KMS-11 (cell line): ENCODE results near the gene TEX9.

Experiments
- H2AFZ ChIP-seq: fragments of 200-600 bp; sonication (generic); 2 replicates; pipeline ENCODE4 v1.6.1; 2016; ENCODE audit warnings: antibody characterized with exemption, mixed run types, low read depth
- H3K27ac ChIP-seq: fragments of 200-600 bp; sonication (generic); 2 replicates; pipeline ENCODE4 v1.6.1; 2016; ENCODE audit warnings: mild to moderate bottlenecking, mixed run types
- H3K27me3 ChIP-seq: fragments of 200-600 bp; sonication (generic); 2 replicates; pipeline ENCODE4 v1.6.1; 2017; ENCODE audit warnings: mild to moderate bottlenecking, low read depth, mixed run types, moderate library complexity; ENCODE audit not compliant: insufficient read depth
- H3K36me3 ChIP-seq: fragments of 200-600 bp; sonication (generic); 2 replicates; pipeline ENCODE4 v1.6.1; 2017; ENCODE audit warnings: mild to moderate bottlenecking, mixed run types; ENCODE audit not compliant: insufficient read depth
- H3K4me1 ChIP-seq: fragments of 200-600 bp; sonication (generic); 2 replicates; pipeline ENCODE4 v1.6.1; 2016; ENCODE audit warnings: mild to moderate bottlenecking, low read depth, mixed run types; ENCODE audit not compliant: poor library complexity, severe bottlenecking
- H3K4me2 ChIP-seq: fragments of 200-600 bp; sonication (generic); 2 replicates; pipeline ENCODE4 v1.7.0; 2016; ENCODE audit warnings: mild to moderate bottlenecking, mixed run types
- H3K4me3 ChIP-seq: fragments of 200-600 bp; sonication (generic); IDR thresholded peaks from 2 replicates; pipeline ENCODE4 v1.6.1; 2017; ENCODE audit warnings: low read depth, low read length, mixed read lengths; ENCODE audit not compliant: insufficient read depth
- H3K79me2 ChIP-seq: fragments of 200-600 bp; sonication (generic); 2 replicates; pipeline ENCODE4 v1.6.1; 2016; ENCODE audit warnings: low read depth, mixed run types; ENCODE audit not compliant: insufficient read depth
- H3K9ac ChIP-seq: fragments of 200-600 bp; sonication (generic); 2 replicates; pipeline ENCODE4 v1.6.1; 2016; ENCODE audit warnings: mild to moderate bottlenecking, mixed run types
- H4K20me1 ChIP-seq: fragments of 200-600 bp; sonication (generic); 2 replicates; pipeline ENCODE4 v1.6.1; 2016; ENCODE audit warnings: mild to moderate bottlenecking, mixed run types; ENCODE audit not compliant: insufficient read depth
- TF ChIP-seq, protein P1 (sequence below): fragments of 200-600 bp; sonication (generic); conservative IDR thresholded peaks from 2 replicates; pipeline ENCODE4 v1.6.1; 2017; ENCODE audit warnings: low read depth, mild to moderate bottlenecking, antibody characterized with exemption, low read length, moderate library complexity, mixed read lengths

TEX9 gene

DNA sequence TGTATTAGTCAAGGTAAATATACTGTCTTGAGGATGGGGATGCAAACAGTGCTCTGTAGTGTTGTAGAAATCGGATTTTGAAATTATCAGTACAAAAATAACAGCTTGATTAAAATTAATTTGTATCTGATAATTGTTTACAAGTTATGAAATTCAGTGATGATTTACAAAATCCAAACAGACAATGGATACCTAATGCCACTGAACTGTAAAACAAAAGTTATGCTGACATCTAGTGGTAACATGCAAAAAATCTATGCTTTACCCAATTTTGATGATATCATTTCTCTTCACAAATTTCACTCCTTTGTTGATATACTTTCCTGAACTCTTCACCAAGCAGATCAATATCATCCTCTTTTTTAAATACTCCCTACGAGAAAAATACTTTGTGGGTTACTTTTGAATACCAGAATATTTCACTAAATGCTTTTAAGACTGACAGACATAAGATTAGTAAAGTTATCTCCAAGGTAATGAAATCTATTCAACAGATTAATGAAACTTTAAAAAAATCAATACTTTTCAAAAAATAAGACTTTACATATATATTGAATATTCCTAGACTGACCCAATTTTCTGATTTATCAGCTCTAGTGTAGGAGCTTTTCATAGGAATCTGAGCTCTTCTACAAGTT, 63.7 kb downstream of the TEX9 start:
- no peaks in the 10 kb centered on the region for H4K20me1 ChIP-seq
- H2AFZ ChIP-seq = no peak overlapping the region
- H3K27ac ChIP-seq = no peak overlapping the region
- no peaks in the 10 kb centered on the region for H3K27me3 ChIP-seq
- H3K9ac ChIP-seq = no peak overlapping the region
- H3K4me1 ChIP-seq = no peaks in the 10 kb centered on the region
- H3K4me3 ChIP-seq = no peak overlapping the region
- H3K36me3 ChIP-seq = no peaks in the 10 kb centered on the region
- no peak overlapping the region for H3K4me2 ChIP-seq
- H3K79me2 ChIP-seq = no peaks in the 10 kb centered on the region
- TF ChIP-seq, protein P1, sequence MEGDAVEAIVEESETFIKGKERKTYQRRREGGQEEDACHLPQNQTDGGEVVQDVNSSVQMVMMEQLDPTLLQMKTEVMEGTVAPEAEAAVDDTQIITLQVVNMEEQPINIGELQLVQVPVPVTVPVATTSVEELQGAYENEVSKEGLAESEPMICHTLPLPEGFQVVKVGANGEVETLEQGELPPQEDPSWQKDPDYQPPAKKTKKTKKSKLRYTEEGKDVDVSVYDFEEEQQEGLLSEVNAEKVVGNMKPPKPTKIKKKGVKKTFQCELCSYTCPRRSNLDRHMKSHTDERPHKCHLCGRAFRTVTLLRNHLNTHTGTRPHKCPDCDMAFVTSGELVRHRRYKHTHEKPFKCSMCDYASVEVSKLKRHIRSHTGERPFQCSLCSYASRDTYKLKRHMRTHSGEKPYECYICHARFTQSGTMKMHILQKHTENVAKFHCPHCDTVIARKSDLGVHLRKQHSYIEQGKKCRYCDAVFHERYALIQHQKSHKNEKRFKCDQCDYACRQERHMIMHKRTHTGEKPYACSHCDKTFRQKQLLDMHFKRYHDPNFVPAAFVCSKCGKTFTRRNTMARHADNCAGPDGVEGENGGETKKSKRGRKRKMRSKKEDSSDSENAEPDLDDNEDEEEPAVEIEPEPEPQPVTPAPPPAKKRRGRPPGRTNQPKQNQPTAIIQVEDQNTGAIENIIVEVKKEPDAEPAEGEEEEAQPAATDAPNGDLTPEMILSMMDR = peak; percentile 68

DNA sequence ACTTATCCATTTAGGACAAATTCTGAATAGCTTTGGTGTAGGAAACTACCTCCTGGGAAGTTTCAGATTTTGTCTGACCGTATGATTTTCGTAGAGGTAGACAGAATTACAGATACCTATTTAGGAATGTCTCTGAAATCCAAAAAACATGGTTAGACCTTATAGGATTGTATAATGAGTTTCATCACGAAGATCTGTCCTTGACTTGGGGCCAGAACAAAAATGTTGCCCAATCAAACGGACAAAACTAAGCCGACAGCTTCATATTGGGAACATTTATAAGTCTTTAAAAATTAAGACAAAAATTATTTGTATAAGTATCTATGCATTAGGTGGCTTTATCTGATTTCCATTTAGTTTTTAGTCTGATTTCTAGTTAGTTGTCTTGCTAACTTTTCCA, 67.1 kb downstream of the TEX9 start:
- H3K27ac ChIP-seq = no peak overlapping the region
- no peaks in the 10 kb centered on the region for H3K36me3 ChIP-seq
- TF ChIP-seq, protein P1 = no peak
- H3K27me3 ChIP-seq = no peaks in the 10 kb centered on the region
- no peaks in the 10 kb centered on the region for H4K20me1 ChIP-seq
- H3K79me2 ChIP-seq = no peaks in the 10 kb centered on the region
- H3K9ac ChIP-seq = no peak overlapping the region
- no peak overlapping the region for H2AFZ ChIP-seq
- H3K4me3 ChIP-seq = no peak overlapping the region
- no peaks in the 10 kb centered on the region for H3K4me1 ChIP-seq
- H3K4me2 ChIP-seq = no peak overlapping the region

DNA sequence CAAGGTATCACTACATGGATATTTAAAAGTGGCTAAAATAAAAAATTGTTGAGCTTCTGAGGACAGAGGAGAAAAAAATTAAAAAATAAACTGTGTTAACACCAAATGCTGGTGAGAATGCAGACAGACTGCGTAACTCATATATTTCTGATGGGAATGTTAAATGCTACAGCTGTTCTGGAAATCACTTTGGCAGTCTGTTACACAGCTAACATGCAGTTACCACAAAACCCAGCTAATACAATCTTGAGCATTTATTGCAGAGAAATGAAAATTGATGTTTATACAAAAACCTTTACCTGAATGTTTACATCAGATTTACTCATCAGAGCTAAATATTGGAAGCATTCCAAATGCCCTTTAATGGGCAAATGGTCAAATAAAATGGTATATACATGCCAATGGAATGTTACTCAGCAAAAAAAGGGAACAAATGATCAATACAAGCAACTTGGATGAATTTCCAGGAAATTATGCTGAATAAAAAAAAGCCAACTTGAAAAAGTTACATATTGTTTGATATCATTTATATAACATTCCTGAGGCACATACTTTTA, 75.1 kb downstream of the TEX9 start:
- H3K4me3 ChIP-seq = no peak overlapping the region
- no peaks in the 10 kb centered on the region for H3K4me1 ChIP-seq
- no peaks in the 10 kb centered on the region for H3K36me3 ChIP-seq
- H2AFZ ChIP-seq = no peak overlapping the region
- no peak overlapping the region for H3K4me2 ChIP-seq
- no peak overlapping the region for H3K9ac ChIP-seq
- TF ChIP-seq, protein P1 = no peak
- H3K27me3 ChIP-seq = no peaks in the 10 kb centered on the region
- H3K79me2 ChIP-seq = no peaks in the 10 kb centered on the region
- H3K27ac ChIP-seq = no peak overlapping the region
- no peaks in the 10 kb centered on the region for H4K20me1 ChIP-seq

DNA sequence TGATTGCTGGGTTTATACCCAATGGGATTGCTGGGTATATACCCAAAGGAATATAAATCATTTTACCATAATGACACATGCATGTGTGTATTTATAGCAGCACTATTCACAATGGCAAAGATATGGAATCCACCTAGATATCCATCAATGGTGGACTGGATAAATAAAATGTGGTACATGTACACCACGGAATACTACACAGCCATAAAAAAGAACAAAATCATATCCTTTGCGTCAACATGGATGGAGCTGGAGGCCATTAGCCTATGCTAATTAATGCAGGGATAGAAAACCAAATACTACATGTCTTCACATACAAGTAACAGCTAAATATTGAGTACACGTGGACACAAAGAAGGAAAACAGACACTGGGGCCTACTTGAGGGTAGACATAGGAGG, 77.1 kb downstream of the TEX9 start:
- Histone ChIP-seq H3K27me3 (no peaks in the 10 kb centered on the region), H3K4me2 (no peak overlapping the region), H3K9ac (no peak overlapping the region), H3K4me3 (no peak overlapping the region), H3K36me3 (no peaks in the 10 kb centered on the region), H3K4me1 (no peaks in the 10 kb centered on the region), H4K20me1 (no peaks in the 10 kb centered on the region), H3K79me2 (no peaks in the 10 kb centered on the region), H3K27ac (no peak overlapping the region), H2AFZ (no peak overlapping the region)
- TF ChIP-seq, protein P1 = no peak
